ENCODE data around the gene CPVL.

CPVL gene

GRCh38 chr7:29007127-29007526, 139.2 kb downstream of the CPVL start:
- no peak for DNase-seq (ENCODE audit: extremely low read depth in 1 of 2, low read depth in 1 of 2)

DNA sequence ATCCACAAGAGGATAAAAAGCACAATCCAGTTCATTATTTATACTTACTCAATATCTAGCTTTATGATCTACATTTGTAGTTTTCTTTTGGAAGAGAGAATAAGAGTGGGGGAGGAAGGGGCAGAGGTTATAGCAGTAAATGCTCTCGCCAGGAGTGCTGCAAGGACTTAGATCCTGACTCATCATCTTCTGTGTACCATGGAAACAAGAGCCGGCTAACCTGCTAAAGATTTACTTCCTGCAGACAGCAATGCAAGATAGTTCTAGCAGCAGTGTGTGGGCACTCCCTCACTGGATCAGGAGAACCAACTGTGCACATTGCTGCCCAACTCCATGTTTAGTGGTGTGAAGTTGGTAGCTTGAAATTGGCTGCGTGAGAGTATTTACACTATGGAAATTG, 140.5 kb downstream of the CPVL start:
- DNase-seq (ENCODE audit: extremely low read depth in 1 of 2, low read depth in 1 of 2): no peak

GRCh38 chr7:29005406-29005805, 140.9 kb downstream of the CPVL start:
- no peak for DNase-seq (ENCODE audit: extremely low read depth in 1 of 2, low read depth in 1 of 2)

GRCh38 chr7:29003703-29004102, 142.6 kb downstream of the CPVL start:
- DNase-seq (ENCODE audit: extremely low read depth in 1 of 2, low read depth in 1 of 2): no peak

- DNase-seq (ENCODE audit: extremely low read depth in 1 of 2, low read depth in 1 of 2): no peak
These were observed 145.6 kb downstream of the CPVL start for GRCh38 chr7:29000717-29001076.

- DNase-seq (ENCODE audit: extremely low read depth in 1 of 2, low read depth in 1 of 2): no peak
These were observed 146.2 kb downstream of the CPVL start for GRCh38 chr7:28999895-29000716.

GRCh38 chr7:28999427-28999826, 146.9 kb downstream of the CPVL start:
- DNase-seq (ENCODE audit: extremely low read depth in 1 of 2, low read depth in 1 of 2): no peak

GRCh38 chr7:28998105-28998504, 148.2 kb downstream of the CPVL start:
- no peak for DNase-seq (ENCODE audit: extremely low read depth in 1 of 2, low read depth in 1 of 2)

DNA sequence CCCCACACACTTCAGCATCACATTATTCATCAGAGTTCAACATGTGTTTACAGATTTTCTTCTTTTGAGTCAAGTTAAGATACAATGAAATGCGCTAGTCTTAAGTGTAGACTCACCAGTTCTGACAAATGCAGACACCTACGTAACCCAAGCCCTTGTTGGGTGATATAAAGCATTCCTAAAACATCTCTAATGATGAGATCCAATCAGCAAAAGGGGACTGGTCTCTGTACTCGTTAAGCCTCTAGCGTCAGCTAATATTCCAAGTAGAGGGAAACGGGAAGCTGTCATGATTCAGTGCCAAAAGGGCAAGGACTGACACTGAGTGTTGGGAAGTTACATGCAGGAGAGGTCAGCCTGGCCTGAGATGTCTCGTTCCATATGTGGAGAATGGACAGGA, 149.5 kb downstream of the CPVL start:
- DNase-seq (ENCODE audit: extremely low read depth in 1 of 2, low read depth in 1 of 2): no peak

- DNase-seq (ENCODE audit: extremely low read depth in 1 of 2, low read depth in 1 of 2): no peak
These were observed 153.0 kb downstream of the CPVL start for GRCh38 chr7:28993371-28993770.

DNA sequence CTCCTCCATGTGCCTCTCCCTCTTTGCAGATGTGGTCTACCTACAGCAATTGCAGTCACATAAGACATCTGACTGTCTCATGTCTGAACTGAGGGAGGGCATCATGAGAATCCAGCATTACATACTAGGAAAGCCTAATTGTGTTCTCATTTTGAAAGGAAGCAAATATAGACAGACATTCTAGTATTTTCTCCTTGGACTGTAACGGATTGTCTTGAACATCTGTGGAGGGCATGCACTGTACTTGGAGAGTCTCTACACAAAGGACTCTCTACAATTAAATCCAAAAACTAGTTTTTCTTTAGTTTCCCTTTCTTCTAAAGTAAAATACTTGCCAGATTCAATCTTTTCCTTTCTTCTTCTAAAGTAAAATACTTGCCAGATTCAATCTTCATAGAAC, 153.5 kb downstream of the CPVL start:
- no peak for DNase-seq (ENCODE audit: extremely low read depth in 1 of 2, low read depth in 1 of 2)

DNA sequence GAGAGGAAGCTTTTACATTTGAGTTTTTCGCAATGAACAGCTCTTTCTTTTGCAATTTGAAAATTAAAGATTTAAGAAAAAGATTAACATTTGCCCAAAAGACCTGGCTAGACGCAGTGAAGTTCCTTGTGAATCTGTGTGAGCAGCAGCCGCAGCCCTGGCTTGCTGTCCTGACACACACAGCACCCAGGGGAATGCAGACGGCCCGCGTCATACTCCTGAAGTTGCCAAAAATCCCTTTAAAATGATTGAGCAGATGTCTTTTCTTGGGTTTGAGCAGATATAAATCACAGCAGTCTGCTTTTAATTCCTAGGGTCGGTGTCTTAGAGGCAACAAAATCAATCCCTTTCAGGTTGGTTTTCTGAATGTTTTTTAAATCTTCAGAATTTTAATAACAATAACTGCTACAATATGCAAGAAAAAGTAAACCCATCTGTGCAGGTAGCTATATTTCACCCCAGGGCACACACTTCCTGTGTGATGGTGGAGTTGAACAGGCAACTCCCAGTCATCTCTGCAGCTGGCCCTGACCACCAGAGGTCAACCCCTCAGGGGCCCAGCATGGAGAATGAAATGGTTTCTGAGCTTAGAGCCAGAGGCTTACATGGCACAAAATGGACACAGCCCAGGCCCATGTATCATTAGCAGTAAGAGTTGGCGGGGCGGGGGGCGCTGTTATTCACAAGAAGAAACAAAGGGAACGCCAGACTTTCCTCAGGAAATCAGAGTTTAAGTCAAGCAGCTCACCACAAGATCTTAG, 156.0 kb downstream of the CPVL start:
- DNase-seq (ENCODE audit: extremely low read depth in 1 of 2, low read depth in 1 of 2): no peak

GRCh38 chr7:28989211-28989980, 156.9 kb downstream of the CPVL start:
- DNase-seq (ENCODE audit: extremely low read depth in 1 of 2, low read depth in 1 of 2): no peak

GRCh38 chr7:28988810-28989209, 157.5 kb downstream of the CPVL start:
- DNase-seq (ENCODE audit: extremely low read depth in 1 of 2, low read depth in 1 of 2): no peak

- no peak for DNase-seq (ENCODE audit: extremely low read depth in 1 of 2, low read depth in 1 of 2)
These were observed 158.2 kb downstream of the CPVL start for GRCh38 chr7:28988091-28988490.

- no peak for DNase-seq (ENCODE audit: extremely low read depth in 1 of 2, low read depth in 1 of 2)
These were observed 159.6 kb downstream of the CPVL start for GRCh38 chr7:28986765-28987110.

DNA sequence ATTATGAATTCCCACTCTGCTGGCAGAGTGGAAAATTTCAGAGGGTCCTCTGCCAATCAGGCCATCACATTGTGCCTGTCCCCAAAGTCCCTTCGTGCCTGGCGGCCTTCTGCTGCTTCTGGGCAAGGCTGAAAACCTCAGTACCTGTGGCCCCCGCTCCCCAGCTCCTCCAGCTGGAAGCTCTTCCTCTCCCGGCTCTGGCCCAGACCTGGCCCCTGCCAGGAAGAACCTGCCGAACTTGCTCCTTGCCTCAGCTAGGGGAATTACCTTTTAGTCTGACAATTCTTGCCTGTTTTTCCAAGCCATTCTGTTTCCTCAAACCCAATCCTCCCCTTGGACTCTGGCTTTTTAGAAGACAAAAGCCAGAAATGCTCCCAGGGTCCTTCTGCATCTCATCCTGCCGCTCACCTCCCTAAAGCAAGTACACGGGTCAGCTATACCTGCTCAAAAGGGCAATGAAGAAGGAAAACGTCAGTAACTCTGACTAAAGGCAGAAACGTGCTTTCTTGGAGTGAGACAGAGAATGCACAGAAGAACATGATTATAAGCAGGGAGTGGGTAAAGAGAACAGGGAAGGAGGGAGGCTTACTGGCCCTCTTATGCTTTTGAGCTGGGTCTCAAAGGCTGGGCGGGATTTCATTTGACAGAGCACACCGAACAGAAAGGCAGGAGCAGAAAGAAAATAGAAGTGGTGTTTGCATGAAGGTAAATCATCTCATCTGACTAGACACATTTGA, 160.1 kb downstream of the CPVL start:
- no peak for DNase-seq (ENCODE audit: extremely low read depth in 1 of 2, low read depth in 1 of 2)

GRCh38 chr7:28984631-28985030, 161.7 kb downstream of the CPVL start:
- DNase-seq (ENCODE audit: extremely low read depth in 1 of 2, low read depth in 1 of 2): no peak

GRCh38 chr7:28984217-28984616, 162.1 kb downstream of the CPVL start:
- DNase-seq (ENCODE audit: extremely low read depth in 1 of 2, low read depth in 1 of 2): no peak

- no peak for DNase-seq (ENCODE audit: extremely low read depth in 1 of 2, low read depth in 1 of 2)
These were observed 162.7 kb downstream of the CPVL start for GRCh38 chr7:28983396-28984190.
